Medulla oblongata (tissue), 1 donor: Measurements from ENCODE around the gene RBL2.
"Not testable (repeated sequence)": the region's sequence is repeated elsewhere in the genome, so short reads cannot be mapped to it uniquely, and the experiment has no call there.

Source experiments
- DNase-seq: peaks from one replicate; pipeline ENCODE4 v3.0.0-alpha.2; 2015; ENCODE audit errors: extremely low spot score

The RBL2 gene

DNA sequence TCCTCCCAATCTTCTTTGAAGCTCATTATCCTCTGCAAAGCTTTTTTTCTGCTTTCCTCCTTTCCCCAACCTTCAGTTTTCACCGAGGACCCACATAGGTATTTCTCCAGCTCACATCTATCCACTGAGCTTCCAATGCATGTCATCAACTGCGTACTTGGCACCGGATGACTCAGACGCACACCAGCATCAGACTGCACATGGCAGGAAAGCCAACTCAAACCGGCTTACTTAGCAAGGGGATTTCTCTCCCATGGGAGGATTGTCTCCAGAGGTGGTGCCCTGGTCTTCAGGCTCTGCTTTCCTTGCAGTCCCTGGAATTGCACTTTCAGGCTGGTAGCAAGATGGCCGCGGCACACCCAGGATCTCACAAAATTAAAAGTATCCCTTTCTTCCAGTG lies 70.4 kb downstream of the RBL2 start:
- DNase-seq, result no peak

GRCh38 chr16:53506254-53506653 lies 72.0 kb downstream of the RBL2 start:
- no peak for DNase-seq

- no peak for DNase-seq
These were observed 73.4 kb downstream of the RBL2 start for GRCh38 chr16:53507464-53508179.

GRCh38 chr16:53509906-53510703 lies 75.8 kb downstream of the RBL2 start:
- DNase-seq, result peak; percentile 89

- DNase-seq, result no peak
These were observed 76.4 kb downstream of the RBL2 start for GRCh38 chr16:53510704-53511070.

- DNase-seq, result no peak
These were observed 76.8 kb downstream of the RBL2 start for GRCh38 chr16:53511084-53511402.

GRCh38 chr16:53511403-53512280 lies 77.4 kb downstream of the RBL2 start:
- DNase-seq, result no peak

DNA sequence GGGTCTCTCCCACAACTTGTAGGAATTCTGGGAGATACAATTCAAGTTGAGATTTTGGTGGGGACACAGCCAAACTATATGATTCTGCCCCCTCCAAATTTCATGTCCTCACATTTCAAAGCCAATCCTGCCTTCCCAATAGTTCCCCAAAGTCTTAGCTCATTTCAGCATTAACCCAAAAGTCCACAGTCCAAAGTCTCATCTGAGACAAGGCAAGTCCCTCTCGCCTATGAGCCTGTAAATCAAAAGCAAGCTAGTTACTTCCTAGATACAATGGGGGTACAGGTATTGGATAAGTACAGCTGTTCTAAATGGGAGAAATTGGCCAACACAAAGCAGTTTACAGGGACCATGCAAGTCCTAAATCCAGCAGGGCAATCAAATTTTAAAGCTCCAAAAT lies 78.5 kb downstream of the RBL2 start:
- not testable (repeated sequence) for DNase-seq

- no peak for DNase-seq
These were observed 81.0 kb downstream of the RBL2 start for GRCh38 chr16:53515259-53515658.

DNA sequence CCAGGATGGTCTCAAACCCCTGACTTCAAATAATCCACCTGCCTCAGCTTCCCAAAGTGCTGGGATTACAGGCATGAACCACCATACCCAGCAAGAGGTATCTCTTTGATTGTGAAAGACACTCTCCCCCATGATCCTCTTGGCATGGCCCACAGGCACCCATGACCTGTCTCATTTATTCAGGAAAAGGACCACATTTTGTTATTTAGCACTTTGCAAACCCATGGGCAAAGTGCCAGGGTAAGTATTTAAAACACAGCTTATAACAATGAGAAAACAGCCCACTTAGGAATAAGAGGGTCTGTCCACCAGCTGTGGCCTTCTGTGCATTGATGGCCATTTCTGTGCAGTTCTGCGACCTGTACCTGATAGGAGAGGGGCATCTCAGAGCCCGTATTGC lies 81.5 kb downstream of the RBL2 start:
- no peak for DNase-seq

GRCh38 chr16:53517851-53518250 lies 83.6 kb downstream of the RBL2 start:
- no peak for DNase-seq

- no peak for DNase-seq
These were observed 84.5 kb downstream of the RBL2 start for GRCh38 chr16:53518550-53519416.

- no peak for DNase-seq
These were observed 85.3 kb downstream of the RBL2 start for GRCh38 chr16:53519417-53520091.

GRCh38 chr16:53523126-53523804 lies 89.0 kb downstream of the RBL2 start:
- no peak for DNase-seq

DNA sequence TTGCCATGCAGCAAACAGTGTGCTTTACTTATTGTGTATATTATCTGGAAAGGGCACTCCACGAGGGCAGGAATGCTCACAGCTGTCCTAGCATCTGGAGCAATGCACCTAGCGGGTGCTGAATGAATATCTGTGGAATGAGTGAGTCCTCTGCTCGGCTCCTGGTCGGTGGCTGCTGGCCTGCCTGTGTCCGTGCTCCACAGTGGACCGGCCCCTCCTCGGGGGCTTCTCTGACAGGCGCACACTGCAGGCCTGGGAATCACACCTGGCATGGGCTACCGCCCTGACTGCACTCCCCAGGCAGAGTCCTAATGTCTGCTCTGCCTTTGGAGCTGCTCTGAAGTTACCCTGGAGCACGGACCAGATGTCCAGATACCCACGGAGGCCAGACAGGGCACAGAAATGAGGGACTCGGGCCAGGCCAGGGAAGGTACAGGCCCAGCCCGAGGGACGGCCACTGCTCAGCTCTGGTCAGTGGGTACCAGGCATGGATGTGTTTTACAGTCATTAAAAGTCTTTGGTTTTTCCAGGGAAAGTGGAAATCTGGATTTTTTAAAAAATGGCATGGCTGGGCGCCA lies 89.8 kb downstream of the RBL2 start:
- no peak for DNase-seq

DNA sequence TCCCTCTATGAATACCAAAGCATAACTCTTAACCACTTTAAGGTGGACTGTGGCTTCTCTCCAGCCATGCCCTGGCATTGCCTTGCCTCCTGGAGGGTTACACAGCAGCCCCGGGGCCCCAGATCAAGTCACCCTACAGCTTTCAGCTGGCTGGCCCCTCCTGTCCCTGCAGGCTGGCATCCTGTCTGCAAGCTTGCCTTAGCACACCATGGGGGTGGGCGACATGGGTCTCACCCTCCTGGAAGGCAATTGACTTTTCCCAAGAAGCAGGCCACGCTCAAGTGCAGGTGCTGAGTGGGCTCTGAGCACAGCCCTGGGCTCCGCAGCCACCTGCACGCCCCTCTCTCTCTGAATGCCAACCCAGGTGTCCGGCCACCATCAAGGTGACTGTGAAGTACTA lies 94.5 kb downstream of the RBL2 start:
- DNase-seq, result no peak

GRCh38 chr16:53529513-53529912 lies 95.2 kb downstream of the RBL2 start:
- no peak for DNase-seq

GRCh38 chr16:53530046-53530445 lies 95.8 kb downstream of the RBL2 start:
- no peak for DNase-seq

DNA sequence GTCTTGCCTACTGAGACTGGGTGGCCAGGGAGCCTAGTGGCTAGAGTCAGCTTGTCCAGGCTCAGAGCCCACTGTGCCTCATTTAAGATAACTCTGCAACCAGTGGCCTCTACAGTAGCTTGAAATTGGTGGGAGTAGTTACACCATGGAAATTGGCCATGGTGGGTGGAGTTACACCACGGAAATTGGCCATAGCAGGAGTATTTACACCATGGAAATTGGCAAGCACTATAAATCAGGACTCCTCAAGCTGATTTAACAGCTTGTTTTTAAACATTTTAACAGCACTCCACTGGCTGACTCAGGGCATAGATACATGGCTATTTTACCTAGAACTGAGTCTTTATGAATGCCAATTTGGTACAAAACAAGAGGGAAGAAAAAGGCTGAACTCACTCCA lies 96.5 kb downstream of the RBL2 start:
- DNase-seq, result no peak

DNA sequence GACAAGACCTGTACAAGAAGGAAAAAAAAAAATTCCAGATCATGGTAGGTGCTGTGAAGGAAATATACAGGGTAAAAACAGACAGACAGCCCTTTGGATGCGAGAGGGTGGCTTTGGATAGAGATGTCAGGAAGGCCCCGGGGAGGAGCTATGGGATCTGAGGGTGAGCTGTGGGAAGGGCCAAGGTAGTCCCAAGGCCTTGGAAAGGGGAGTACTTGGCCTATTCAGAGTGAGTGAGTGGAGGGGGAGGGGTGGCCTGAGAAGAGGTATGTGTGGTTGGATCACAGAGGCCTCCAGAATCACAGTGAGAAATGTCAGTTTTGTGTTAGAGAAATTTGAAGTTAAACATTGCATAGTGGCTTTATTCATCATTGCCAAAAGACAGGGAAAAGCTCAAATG lies 99.9 kb downstream of the RBL2 start:
- DNase-seq, result no peak
